PC-3 (cell line): Measurements from ENCODE around the gene SMYD3.

Experiments
- EZH2 ChIP-seq: fragments of 300-600 bp; sonication (generic); IDR thresholded peaks from one replicate; pipeline ENCODE4 v1.6.1; 2017; ENCODE audit warnings: antibody characterized with exemption, mild to moderate bottlenecking, low read length; ENCODE audit not compliant: unreplicated experiment
- TF ChIP-seq, protein P1 (sequence below): fragments of 300-600 bp; sonication (generic); conservative IDR thresholded peaks from 2 replicates; pipeline ENCODE4 v1.5.1; 2017; ENCODE audit warnings: antibody characterized with exemption, low read depth, mild to moderate bottlenecking, low read length

DNA sequence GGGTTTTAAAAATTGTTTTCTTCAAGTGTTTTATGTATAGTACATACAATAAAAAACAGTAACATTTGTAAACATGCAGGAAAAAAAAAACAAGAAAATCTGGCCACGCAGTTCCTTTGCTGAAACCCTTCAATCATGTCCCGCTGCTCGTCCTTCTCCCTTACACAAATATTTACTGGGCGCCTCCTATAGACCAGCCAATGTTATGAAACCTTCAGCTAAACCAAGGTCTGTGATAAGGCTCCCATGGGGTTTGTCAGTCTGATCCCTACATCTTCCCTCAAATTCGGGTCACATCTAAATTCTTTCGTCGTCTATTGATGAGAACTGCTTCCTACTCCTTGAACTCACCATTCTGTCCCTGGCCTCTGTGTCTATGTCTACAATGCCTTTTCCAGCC is 583.9 kb downstream of the SMYD3 start:
- TF ChIP-seq, protein P1, sequence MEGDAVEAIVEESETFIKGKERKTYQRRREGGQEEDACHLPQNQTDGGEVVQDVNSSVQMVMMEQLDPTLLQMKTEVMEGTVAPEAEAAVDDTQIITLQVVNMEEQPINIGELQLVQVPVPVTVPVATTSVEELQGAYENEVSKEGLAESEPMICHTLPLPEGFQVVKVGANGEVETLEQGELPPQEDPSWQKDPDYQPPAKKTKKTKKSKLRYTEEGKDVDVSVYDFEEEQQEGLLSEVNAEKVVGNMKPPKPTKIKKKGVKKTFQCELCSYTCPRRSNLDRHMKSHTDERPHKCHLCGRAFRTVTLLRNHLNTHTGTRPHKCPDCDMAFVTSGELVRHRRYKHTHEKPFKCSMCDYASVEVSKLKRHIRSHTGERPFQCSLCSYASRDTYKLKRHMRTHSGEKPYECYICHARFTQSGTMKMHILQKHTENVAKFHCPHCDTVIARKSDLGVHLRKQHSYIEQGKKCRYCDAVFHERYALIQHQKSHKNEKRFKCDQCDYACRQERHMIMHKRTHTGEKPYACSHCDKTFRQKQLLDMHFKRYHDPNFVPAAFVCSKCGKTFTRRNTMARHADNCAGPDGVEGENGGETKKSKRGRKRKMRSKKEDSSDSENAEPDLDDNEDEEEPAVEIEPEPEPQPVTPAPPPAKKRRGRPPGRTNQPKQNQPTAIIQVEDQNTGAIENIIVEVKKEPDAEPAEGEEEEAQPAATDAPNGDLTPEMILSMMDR = no peak
- no peak for TF ChIP-seq EZH2
